ENCODE data around the gene CCDC179. TPM values are rescaled to one million over a fixed set of nuclear protein-coding genes. Genes with fewer than 3 reads are reported as not detected.
A peak's percentile ranks its signal among the peaks of the same experiment; 100 is the strongest.

CCDC179 gene
- polyA plus RNA-seq, 1 donor, result not detected

DNA sequence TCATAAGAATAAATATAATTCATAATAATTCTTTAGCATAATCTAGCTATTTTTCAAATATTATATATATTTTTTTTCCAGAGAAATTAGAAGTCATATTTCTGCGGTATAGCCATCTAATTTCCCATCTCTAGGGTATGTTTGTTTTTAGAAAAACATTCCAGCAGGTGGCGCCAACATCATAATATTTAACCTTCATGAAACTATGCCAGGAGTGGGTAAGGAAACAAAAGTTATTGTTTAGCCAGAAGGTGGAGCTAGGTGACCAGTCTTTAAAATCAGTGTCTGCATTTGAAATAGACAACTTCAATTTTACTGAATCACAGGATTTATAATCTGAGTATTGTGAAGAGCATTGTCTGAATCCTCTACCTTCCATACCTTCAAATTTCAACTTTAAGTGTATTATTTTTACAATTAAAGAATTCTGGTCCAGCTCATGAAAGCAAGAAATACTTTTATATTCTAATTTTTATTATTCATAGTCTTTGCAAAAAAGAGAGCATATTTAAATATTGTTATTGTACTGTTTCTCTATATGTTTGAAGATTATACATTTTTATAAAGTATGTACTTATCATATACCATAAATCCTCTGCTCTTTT lies 15.7 kb upstream of the CCDC179 start:
- Histone ChIP-seq H3K27me3 (ENCODE audit: control insufficient read depth, insufficient read depth, low read length) (no peaks in the 10 kb centered on the region), H3K9me3 (ENCODE audit: control insufficient read depth, low read depth, low read length) (no peaks in the 10 kb centered on the region), H3K4me1 (ENCODE audit: control insufficient read depth, insufficient read depth, low read length) (peaks cover 4% of the 10 kb centered on the region), H3K4me3 (ENCODE audit: low read length) (no peak overlapping the region), H3K27ac (ENCODE audit: low read length) (no peak overlapping the region), H3K36me3 (ENCODE audit: control insufficient read depth, insufficient read depth, low read length) (no peaks in the 10 kb centered on the region)
- WGBS (ENCODE audit: insufficient coverage, low lambda C conversion rate), result no CpG with 5 or more reads among the region's 2 CpGs
- DNase-seq, result peak; percentile 72 to 74

DNA sequence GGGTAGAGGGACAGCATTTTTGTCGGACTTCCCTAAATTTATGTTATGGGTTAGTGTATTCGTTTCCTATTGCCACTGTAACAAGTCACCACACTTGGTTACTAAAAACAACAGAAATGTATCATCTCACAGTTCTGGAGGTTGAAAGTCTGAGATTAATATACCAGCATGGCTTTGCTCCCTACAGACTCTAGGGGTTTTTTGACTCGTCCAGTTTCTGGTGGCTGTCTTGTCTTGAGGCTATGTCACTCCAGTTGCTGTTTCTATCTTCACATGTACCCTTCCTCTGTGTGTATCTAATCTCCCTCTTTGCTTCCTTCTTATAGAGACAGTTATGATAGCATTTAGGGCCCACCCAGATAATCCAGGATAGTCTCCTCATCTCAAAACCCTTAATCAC lies 9.1 kb upstream of the CCDC179 start:
- Histone ChIP-seq H3K27me3 (ENCODE audit: control insufficient read depth, insufficient read depth, low read length) (no peaks in the 10 kb centered on the region), H3K4me1 (ENCODE audit: control insufficient read depth, insufficient read depth, low read length) (no peaks in the 10 kb centered on the region), H3K4me3 (ENCODE audit: low read length) (no peak overlapping the region), H3K9me3 (ENCODE audit: control insufficient read depth, low read depth, low read length) (no peaks in the 10 kb centered on the region), H3K27ac (ENCODE audit: low read length) (no peak overlapping the region), H3K36me3 (ENCODE audit: control insufficient read depth, insufficient read depth, low read length) (no peaks in the 10 kb centered on the region)
- no CpG with 5 or more reads among the region's 3 CpGs for WGBS (ENCODE audit: insufficient coverage, low lambda C conversion rate)
- DNase-seq, result no peak

DNA sequence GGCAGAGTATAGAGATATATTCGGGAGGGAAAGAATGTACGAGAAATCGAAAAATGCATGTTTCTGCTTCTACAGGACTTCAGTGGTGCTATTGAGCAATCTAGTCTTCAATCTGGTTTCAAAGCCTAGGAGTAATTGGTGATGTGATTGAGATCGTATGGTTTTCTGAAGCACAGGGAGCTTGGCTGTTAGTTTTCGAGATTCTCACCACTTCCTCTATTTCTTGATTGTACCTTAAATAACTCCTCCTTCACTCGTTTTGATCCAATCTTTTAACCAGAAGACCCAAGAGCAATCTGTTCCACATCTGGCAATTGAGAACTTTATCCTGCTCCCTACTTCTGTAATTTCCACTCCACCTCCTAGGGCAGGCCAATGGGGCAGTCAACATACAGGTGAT lies 518 bp downstream of the CCDC179 start:
- Histone ChIP-seq H3K4me1 (ENCODE audit: control insufficient read depth, insufficient read depth, low read length) (no peaks in the 10 kb centered on the region), H3K36me3 (ENCODE audit: control insufficient read depth, insufficient read depth, low read length) (no peaks in the 10 kb centered on the region), H3K9me3 (ENCODE audit: control insufficient read depth, low read depth, low read length) (no peaks in the 10 kb centered on the region), H3K27ac (ENCODE audit: low read length) (no peak overlapping the region), H3K4me3 (ENCODE audit: low read length) (no peak overlapping the region), H3K27me3 (ENCODE audit: control insufficient read depth, insufficient read depth, low read length) (no peaks in the 10 kb centered on the region)
- WGBS (ENCODE audit: insufficient coverage, low lambda C conversion rate), result 80% methylated on average over 1 of the region's 6 CpGs
- no peak for DNase-seq

DNA sequence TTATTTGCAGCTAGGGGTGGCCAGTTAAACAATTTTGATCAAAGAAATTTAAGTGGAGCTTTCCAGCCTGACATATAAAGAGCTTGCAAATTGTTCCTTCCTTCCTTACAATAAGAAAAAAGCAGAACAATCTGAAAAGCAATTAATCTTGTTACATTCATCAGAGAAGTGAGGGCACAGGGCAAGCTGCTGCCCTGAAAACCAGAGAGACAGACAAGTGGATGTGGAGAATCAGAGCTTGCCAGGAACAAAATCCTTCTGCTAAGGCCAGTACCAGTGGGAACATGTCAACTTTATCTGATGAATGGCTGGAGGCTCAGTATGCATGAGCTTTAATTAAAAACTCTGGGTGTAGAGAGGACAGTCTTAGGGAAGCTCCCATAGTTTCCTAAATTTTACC lies 8.8 kb downstream of the CCDC179 start:
- Histone ChIP-seq H3K4me1 (ENCODE audit: control insufficient read depth, insufficient read depth, low read length) (no peaks in the 10 kb centered on the region), H3K27ac (ENCODE audit: low read length) (no peak overlapping the region), H3K36me3 (ENCODE audit: control insufficient read depth, insufficient read depth, low read length) (no peaks in the 10 kb centered on the region), H3K4me3 (ENCODE audit: low read length) (no peak overlapping the region), H3K27me3 (ENCODE audit: control insufficient read depth, insufficient read depth, low read length) (no peaks in the 10 kb centered on the region), H3K9me3 (ENCODE audit: control insufficient read depth, low read depth, low read length) (no peaks in the 10 kb centered on the region)
- no peak for DNase-seq

DNA sequence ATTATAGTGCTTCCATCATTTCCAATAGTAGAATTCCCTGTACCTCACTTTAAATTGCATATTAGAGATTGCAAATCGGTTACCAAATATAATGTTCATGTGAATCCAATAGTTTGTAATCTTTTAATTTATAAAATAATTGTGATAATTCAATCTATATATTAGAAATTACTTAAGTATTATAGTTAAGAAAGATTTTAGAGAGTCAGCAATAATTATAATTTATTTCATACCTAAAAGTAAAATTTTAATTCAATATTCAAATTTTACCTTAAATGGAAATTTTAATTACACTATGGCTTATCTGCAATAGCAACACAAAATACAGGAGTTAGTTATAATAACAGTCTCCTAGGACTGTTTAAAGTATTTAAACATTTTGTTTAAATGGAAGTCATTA lies 13.5 kb downstream of the CCDC179 start:
- WGBS (ENCODE audit: insufficient coverage, low lambda C conversion rate), result no CpG with 5 or more reads among the region's 1 CpG
- no peaks in the 10 kb centered on the region for H3K9me3 ChIP-seq (ENCODE audit: control insufficient read depth, low read depth, low read length)
- no peaks in the 10 kb centered on the region for H3K4me1 ChIP-seq (ENCODE audit: control insufficient read depth, insufficient read depth, low read length)
- H3K36me3 ChIP-seq (ENCODE audit: control insufficient read depth, insufficient read depth, low read length), result no peaks in the 10 kb centered on the region
- no peak for DNase-seq
- H3K27me3 ChIP-seq (ENCODE audit: control insufficient read depth, insufficient read depth, low read length), result no peaks in the 10 kb centered on the region
- no peak overlapping the region for H3K27ac ChIP-seq (ENCODE audit: low read length)
- no peak overlapping the region for H3K4me3 ChIP-seq (ENCODE audit: low read length)

DNA sequence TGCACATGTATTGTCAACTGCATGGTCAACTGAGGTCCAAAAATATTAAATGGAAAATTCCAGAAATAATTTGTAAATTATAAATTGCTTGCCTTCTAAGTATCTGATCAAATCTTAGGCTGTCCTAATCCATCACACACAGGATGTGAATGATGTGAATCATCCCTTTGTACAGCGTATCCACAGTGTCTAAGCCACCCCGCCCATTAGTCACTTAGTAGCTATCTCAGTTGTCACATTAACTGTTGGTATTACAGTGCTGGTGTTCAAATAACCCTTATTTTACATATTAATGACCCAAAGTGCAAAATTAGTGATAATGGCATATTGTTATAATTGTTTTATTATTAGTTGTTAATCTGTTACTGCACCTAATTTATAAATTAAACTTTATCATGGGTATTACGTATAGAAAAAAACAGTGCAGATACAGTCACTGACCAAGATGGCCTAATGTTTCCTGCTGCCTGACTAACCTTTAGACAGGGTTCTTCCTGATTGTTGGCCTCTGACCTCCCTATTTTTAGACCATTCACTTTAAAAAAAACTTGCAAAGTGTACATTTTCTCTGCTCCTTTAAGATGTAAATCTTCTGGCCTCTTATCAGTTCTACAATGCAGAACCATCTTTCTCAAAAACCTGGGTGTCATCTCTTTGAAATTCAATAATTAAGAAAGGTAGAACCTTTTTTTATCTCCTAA lies 27.8 kb downstream of the CCDC179 start:
- DNase-seq, result no peak
- 100% methylated on average over 1 of the region's 3 CpGs for WGBS (ENCODE audit: insufficient coverage, low lambda C conversion rate)
- Histone ChIP-seq H3K36me3 (ENCODE audit: control insufficient read depth, insufficient read depth, low read length) (no peaks in the 10 kb centered on the region), H3K4me1 (ENCODE audit: control insufficient read depth, insufficient read depth, low read length) (peaks cover 6% of the 10 kb centered on the region), H3K27me3 (ENCODE audit: control insufficient read depth, insufficient read depth, low read length) (no peaks in the 10 kb centered on the region), H3K4me3 (ENCODE audit: low read length) (no peak overlapping the region), H3K27ac (ENCODE audit: low read length) (no peak overlapping the region), H3K9me3 (ENCODE audit: control insufficient read depth, low read depth, low read length) (no peaks in the 10 kb centered on the region)

DNA sequence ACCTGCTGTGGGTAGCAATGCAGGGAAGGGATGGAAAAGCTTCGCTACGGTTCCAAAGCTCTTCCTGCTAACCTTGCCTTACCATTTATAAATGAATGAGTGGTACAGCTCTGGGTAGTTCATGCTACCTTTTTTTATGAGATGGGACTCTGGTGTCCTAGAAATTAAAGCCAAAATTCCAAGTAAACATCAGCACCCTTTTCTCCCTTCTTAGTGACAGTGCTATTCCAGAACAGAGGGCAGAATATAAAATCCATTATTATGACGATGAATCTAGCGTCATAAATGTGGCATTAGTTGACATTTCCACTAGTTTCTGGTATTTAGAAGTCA lies 30.2 kb downstream of the CCDC179 start:
- WGBS (ENCODE audit: insufficient coverage, low lambda C conversion rate), result 17% methylated on average over 2 of the region's 4 CpGs

DNA sequence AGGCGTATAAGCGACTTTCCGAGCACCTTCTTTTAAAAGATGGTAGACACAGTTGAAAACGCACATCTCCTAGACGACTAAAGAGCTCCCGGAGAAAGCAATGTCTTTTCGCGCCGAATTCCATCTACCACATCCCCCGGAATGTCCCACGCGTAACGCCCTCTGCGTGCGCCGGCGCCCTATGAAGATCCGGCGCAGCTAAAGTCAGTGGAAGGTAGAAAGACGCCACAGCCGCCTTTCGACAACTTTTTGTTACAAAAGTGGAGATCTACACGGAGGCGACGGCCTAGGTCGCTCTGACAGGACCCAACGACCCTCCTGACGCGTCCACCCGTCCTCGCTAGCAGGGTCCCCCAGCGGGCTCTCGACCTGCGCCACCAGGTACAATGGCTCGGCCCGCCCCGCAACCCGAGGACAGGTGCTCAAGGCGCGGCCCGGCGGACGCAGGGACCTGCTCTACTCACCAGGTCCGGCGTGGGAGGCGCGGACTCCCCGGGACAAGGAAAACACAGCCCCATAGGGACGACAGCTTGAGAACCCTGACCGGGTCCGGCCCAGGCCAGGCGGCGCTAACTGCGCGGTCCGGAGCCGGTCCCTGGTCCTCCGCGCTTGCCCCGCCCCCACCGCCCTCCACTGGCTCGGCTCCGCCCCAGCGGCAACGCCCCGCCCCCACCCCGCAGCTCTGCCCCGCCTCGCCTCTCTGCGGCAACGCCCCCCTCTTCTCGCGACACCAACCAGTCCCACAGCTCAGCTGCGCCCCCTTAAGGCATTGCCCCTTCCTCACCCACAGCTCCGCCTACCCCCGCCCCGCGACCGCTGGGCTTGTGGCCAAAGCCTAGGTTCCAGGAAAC lies 30.8 kb downstream of the CCDC179 start, which contains the start of gene SVIP:
TSS of gene SVIP (minus strand) at position 571 of the 851 bp plus-strand sequence. CDS start at position 518, 53 bp downstream.
- Histone ChIP-seq H3K9me3 (ENCODE audit: control insufficient read depth, low read depth, low read length) (no peaks in the 10 kb centered on the region), H3K36me3 (ENCODE audit: control insufficient read depth, insufficient read depth, low read length) (peaks cover 5% of the 10 kb centered on the region), H3K27ac (ENCODE audit: low read length) (peak within 1 kb of the TSS; percentile 93), H3K4me3 (ENCODE audit: low read length) (peak within 1 kb of the TSS; percentile 92), H3K27me3 (ENCODE audit: control insufficient read depth, insufficient read depth, low read length) (no peaks in the 10 kb centered on the region), H3K4me1 (ENCODE audit: control insufficient read depth, insufficient read depth, low read length) (peaks cover 6% of the 10 kb centered on the region)
- no CpG with 5 or more reads among the region's 79 CpGs for WGBS (ENCODE audit: insufficient coverage, low lambda C conversion rate)
- peak; percentile 93 to 95 for DNase-seq

More for the DNA sequence above, 30.2 kb downstream of the CCDC179 start:
- Histone ChIP-seq H3K4me1 (ENCODE audit: control insufficient read depth, insufficient read depth, low read length) (peaks cover 6% of the 10 kb centered on the region), H3K4me3 (ENCODE audit: low read length) (peak overlapping the region; percentile 8), H3K27me3 (ENCODE audit: control insufficient read depth, insufficient read depth, low read length) (no peaks in the 10 kb centered on the region), H3K9me3 (ENCODE audit: control insufficient read depth, low read depth, low read length) (no peaks in the 10 kb centered on the region), H3K36me3 (ENCODE audit: control insufficient read depth, insufficient read depth, low read length) (peaks cover 2% of the 10 kb centered on the region), H3K27ac (ENCODE audit: low read length) (no peak overlapping the region)
- no peak for DNase-seq

DNA sequence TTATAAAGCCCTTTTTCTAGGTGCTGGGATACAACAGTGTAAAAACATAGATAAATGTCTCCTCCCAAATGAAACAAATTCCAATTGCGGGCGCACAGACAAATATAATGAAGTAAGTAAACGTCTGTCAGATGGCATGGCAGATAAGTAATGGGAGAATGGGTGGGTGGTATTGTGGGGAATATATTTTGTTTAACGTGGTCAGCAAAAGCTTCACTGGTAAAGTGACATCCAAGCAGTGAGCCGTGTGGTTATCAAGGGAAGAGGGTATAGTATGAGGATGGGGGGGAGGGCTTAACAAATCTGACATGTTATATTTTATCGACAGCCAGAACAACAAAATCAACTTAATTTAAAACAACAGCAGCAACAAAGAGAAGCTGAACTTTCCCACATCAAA lies 31.9 kb downstream of the CCDC179 start:
- Histone ChIP-seq H3K4me3 (ENCODE audit: low read length) (peak overlapping the region; percentile 92), H3K36me3 (ENCODE audit: control insufficient read depth, insufficient read depth, low read length) (peaks cover 11% of the 10 kb centered on the region), H3K27me3 (ENCODE audit: control insufficient read depth, insufficient read depth, low read length) (no peaks in the 10 kb centered on the region), H3K27ac (ENCODE audit: low read length) (no peak overlapping the region), H3K9me3 (ENCODE audit: control insufficient read depth, low read depth, low read length) (no peaks in the 10 kb centered on the region), H3K4me1 (ENCODE audit: control insufficient read depth, insufficient read depth, low read length) (peaks cover 6% of the 10 kb centered on the region)
- DNase-seq, result no peak
- WGBS (ENCODE audit: insufficient coverage, low lambda C conversion rate), result 0% methylated on average over 3 of the region's 6 CpGs

DNA sequence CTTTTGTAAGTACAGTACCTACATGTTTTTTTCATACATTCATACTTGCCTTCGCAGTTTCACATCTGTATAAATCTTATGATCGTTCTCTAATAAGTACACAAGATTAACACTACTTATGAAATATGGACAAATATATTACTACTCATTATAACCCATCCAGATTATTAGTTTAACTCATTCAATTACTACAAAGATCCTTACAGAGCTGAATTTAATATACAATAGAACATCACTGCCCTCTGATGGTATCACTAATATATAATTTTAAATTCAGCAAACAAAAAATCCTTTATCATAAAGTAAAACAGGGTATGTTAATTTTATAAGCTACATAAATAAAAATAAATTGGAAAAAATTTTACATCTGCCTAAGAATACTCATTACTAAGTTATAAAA lies 38.1 kb downstream of the CCDC179 start:
- no peak for DNase-seq
- no peaks in the 10 kb centered on the region for H3K27me3 ChIP-seq (ENCODE audit: control insufficient read depth, insufficient read depth, low read length)
- H3K4me3 ChIP-seq (ENCODE audit: low read length), result no peak overlapping the region
- H3K27ac ChIP-seq (ENCODE audit: low read length), result no peak overlapping the region
- no peaks in the 10 kb centered on the region for H3K4me1 ChIP-seq (ENCODE audit: control insufficient read depth, insufficient read depth, low read length)
- H3K9me3 ChIP-seq (ENCODE audit: control insufficient read depth, low read depth, low read length), result no peaks in the 10 kb centered on the region
- H3K36me3 ChIP-seq (ENCODE audit: control insufficient read depth, insufficient read depth, low read length), result peaks cover 15% of the 10 kb centered on the region
- 89% methylated on average over 2 of the region's 2 CpGs for WGBS (ENCODE audit: insufficient coverage, low lambda C conversion rate)
